HL-60 (cell line): ENCODE data around the gene AGAP3.

ENCODE experiments used
- DNase-seq, 2 experiments: peaks; one replicate each; pipeline ENCODE4 v3.0.0-alpha.2; 2010 to 2020; ENCODE audit warnings: low read depth in 1 of 2, low spot score in 1 of 2
- H3K27ac ChIP-seq: fragments of 250-450 bp; sonication (Bioruptor Pico); replicated peaks from 2 replicates; pipeline ENCODE4 v1.5.1; 2020; ENCODE audit warnings: mild to moderate bottlenecking, moderate library complexity
- H3K27me3 ChIP-seq: fragments of 250-450 bp; sonication (Bioruptor Pico); 2 replicates; pipeline ENCODE4 v1.5.1; 2021; ENCODE audit warnings: mild to moderate bottlenecking, moderate library complexity; ENCODE audit not compliant: insufficient read depth, poor library complexity, severe bottlenecking
- H3K4me3 ChIP-seq: replicated peaks from 2 replicates; pipeline ENCODE4 v1.5.1; 2011; ENCODE audit warnings: mild to moderate bottlenecking, control low read depth, low read length; ENCODE audit not compliant: insufficient read depth
- GABPA ChIP-seq: IDR thresholded peaks from 2 replicates; pipeline ENCODE4 v1.6.1; 2012; ENCODE audit warnings: low read depth
- POLR2AphosphoS5 ChIP-seq: IDR thresholded peaks from 2 replicates; pipeline ENCODE4 v1.6.1; 2012; ENCODE audit warnings: low read depth
- SPI1 ChIP-seq: IDR thresholded peaks from 2 replicates; pipeline ENCODE4 v1.6.1; 2012; ENCODE audit warnings: low read depth, mild to moderate bottlenecking, borderline replicate concordance
- TF ChIP-seq, protein P1 (sequence below): IDR thresholded peaks from 2 replicates; pipeline ENCODE4 v1.6.1; 2012; ENCODE audit warnings: low read depth; ENCODE audit not compliant: insufficient replicate concordance
- TF ChIP-seq, protein P2 (sequence below): IDR thresholded peaks from one replicate; pipeline ENCODE4 v1.5.1; 2011; ENCODE audit warnings: low read length, control low read depth, inconsistent platforms; ENCODE audit not compliant: insufficient read depth

AGAP3 gene

DNA sequence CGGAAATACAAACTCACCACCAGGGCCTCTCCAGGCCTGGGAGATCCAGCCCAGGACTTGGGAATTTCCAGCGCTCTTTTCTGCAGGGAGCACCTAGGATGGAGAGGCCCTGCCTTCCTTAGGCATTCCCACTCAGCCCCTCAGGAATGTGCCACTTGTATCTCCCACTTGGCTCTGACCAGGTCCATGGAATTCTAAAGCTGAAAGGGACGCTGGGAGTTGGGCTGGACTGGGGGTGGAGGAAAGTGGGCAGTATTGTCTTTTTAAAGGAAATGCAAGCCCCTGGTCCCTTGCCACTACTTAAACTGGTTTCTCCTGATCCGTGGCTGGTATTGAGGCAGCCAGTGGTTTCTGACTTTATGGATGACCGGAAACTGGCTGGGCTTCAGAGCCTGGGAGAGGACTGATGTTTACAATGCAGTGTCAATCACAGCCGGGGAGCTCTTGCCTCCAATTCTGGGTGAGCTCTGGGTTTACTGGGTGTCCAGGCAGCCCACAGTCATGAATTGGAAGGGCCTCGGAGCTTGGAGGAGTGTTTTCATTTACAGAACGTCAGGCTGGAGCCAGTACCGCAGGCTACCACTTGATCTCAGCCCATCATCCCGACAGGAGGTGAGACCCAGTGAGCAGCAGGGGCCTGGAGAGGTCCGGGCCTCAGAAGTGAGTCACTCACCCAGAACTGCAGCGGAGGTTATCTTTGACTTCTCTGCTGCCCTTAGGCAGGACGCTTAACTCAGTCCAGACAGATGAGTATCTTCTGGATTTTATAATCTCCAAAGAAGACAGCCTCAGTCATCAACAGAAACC, 27.3 kb downstream of the AGAP3 start:
- H3K27me3 ChIP-seq: no peaks in the 10 kb centered on the region
- TF ChIP-seq, protein P1, sequence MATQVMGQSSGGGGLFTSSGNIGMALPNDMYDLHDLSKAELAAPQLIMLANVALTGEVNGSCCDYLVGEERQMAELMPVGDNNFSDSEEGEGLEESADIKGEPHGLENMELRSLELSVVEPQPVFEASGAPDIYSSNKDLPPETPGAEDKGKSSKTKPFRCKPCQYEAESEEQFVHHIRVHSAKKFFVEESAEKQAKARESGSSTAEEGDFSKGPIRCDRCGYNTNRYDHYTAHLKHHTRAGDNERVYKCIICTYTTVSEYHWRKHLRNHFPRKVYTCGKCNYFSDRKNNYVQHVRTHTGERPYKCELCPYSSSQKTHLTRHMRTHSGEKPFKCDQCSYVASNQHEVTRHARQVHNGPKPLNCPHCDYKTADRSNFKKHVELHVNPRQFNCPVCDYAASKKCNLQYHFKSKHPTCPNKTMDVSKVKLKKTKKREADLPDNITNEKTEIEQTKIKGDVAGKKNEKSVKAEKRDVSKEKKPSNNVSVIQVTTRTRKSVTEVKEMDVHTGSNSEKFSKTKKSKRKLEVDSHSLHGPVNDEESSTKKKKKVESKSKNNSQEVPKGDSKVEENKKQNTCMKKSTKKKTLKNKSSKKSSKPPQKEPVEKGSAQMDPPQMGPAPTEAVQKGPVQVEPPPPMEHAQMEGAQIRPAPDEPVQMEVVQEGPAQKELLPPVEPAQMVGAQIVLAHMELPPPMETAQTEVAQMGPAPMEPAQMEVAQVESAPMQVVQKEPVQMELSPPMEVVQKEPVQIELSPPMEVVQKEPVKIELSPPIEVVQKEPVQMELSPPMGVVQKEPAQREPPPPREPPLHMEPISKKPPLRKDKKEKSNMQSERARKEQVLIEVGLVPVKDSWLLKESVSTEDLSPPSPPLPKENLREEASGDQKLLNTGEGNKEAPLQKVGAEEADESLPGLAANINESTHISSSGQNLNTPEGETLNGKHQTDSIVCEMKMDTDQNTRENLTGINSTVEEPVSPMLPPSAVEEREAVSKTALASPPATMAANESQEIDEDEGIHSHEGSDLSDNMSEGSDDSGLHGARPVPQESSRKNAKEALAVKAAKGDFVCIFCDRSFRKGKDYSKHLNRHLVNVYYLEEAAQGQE: no peak
- no peak for TF ChIP-seq POLR2AphosphoS5
- no peak for TF ChIP-seq GABPA
- TF ChIP-seq, protein P2, sequence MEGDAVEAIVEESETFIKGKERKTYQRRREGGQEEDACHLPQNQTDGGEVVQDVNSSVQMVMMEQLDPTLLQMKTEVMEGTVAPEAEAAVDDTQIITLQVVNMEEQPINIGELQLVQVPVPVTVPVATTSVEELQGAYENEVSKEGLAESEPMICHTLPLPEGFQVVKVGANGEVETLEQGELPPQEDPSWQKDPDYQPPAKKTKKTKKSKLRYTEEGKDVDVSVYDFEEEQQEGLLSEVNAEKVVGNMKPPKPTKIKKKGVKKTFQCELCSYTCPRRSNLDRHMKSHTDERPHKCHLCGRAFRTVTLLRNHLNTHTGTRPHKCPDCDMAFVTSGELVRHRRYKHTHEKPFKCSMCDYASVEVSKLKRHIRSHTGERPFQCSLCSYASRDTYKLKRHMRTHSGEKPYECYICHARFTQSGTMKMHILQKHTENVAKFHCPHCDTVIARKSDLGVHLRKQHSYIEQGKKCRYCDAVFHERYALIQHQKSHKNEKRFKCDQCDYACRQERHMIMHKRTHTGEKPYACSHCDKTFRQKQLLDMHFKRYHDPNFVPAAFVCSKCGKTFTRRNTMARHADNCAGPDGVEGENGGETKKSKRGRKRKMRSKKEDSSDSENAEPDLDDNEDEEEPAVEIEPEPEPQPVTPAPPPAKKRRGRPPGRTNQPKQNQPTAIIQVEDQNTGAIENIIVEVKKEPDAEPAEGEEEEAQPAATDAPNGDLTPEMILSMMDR: no peak
- TF ChIP-seq SPI1: no peak
- no peak overlapping the region for H3K4me3 ChIP-seq
- no peak for DNase-seq
- no peak overlapping the region for H3K27ac ChIP-seq

DNA sequence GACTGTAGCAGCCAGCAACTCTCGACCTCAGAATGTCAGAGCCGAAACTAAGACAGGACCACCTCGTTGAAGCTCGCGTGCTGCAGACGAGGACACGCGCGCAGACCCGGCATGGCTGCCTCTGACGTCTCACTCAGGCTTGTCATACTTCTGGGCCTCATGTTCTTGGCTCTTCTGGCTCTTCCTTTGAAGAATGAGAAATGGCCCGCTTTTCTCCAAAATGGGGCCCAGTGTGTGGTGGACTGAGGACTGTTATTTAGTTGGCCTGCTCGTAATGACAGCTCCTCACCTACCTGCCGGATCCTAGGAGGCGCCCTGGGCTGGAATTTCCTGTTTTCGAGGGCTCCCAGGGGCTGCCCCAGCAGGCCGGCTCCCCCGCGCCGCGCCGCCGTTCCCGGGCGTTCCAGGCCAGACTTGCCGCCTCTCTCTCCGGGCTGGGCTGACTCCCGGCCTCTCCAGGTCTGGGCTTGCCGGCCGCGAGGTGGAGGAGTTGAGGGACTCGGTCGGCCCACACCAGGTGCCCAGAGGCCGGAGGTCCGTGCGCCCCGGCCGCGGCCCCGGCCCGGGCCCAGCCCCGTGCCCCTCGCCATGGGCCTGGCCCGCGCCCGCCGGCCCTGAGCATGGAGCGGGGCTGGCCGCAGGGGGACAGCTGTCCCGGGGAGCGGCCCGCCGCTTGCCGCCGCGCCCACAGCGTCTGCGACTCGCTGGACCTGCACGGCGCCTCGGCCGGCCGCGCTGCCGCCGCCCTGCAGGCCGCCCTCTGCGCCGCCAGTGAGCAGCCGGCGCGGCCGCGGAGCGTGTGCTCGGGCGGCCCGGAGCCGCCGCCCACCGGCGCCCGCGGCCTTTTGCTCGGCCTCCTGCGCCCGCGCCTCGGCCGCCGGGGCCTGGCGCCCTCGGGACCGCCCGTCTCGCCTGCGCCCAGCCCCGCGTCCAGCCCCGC, 28.1 kb downstream of the AGAP3 start:
- TF ChIP-seq SPI1 (no peak), GABPA (no peak), POLR2AphosphoS5 (no peak)
- TF ChIP-seq, protein P2: no peak
- TF ChIP-seq, protein P1: no peak
- no peak overlapping the region for H3K27ac ChIP-seq
- H3K4me3 ChIP-seq: no peak overlapping the region
- H3K27me3 ChIP-seq: no peaks in the 10 kb centered on the region
- DNase-seq: no peak

DNA sequence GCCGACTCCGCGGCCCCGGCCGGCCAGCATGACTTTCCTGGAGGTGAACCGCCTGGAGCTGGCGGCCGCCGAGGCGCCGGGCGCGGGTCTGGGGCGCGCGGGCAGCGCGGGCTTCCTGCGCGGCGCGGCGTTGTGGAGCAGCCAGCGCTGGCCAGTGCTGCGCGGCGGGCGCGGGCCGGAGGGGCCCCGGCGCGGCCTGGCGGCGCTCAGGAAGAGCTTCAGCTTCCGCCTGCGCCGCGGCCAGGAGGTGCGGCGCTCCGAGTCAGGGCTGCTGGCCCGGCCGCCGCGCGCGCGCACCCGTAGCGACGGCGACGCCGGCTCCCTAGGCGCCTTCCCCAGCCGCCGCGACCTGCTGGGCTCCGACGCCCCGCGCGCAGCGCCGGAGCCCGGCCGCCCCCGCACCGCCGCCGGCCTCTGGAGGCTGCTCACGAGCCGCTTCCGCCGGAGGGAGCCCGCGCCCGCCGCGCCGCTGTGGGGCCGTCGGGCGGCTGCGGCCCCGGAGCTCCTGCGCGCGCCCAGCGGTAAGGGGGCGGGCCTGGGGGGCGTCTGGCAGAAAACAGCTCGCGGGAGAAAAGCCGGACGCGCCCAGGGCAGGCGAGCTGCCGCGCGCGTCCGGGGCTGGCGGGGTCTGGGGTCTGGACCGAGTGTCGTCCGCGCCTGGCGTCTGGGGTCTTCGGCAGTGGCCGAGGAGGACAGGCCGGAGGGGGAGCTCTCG, 29.0 kb downstream of the AGAP3 start:
- TF ChIP-seq SPI1: no peak
- no peak for TF ChIP-seq POLR2AphosphoS5
- TF ChIP-seq, protein P1: no peak
- no peak for TF ChIP-seq GABPA
- Histone ChIP-seq H3K4me3 (no peak overlapping the region), H3K27ac (no peak overlapping the region), H3K27me3 (no peaks in the 10 kb centered on the region)
- no peak for DNase-seq
